Activated CD8-positive, alpha-beta memory T cell treated with anti-CD3 and anti-CD28 coated beads for 1 hour (primary cell): Measurements from ENCODE around the gene SLC25A21.
"Not testable (repeated sequence)": the region's sequence is repeated elsewhere in the genome, so short reads cannot be mapped to it uniquely, and the experiment has no call there.

Experiments used
- DNase-seq, 2 donors: peaks; one replicate each; pipeline ENCODE4 v3.0.0-alpha.2; 2020; ENCODE audit warnings: low read depth in 1 of 2; ENCODE audit errors: extremely low read depth in 1 of 2

SLC25A21 gene

DNA sequence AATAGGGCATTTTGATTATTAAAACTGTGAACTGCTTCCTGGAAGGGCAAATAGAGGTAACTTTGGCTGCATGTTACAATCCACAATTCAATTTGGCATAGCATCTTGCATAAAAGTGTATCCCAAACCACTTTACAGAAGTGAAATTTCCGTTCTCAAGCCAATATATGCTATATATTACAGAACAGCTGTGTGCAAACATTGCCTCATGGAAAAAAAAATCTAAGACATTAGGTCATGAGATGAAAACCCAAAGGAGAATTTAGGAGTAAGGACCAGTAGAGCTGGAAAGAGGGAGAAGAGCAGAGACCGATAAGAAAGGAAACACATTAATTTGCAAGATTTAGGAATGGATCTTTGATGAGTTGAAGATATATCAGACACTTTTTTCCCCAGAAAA is 271.6 kb downstream of the SLC25A21 start:
- no peak for DNase-seq

DNA sequence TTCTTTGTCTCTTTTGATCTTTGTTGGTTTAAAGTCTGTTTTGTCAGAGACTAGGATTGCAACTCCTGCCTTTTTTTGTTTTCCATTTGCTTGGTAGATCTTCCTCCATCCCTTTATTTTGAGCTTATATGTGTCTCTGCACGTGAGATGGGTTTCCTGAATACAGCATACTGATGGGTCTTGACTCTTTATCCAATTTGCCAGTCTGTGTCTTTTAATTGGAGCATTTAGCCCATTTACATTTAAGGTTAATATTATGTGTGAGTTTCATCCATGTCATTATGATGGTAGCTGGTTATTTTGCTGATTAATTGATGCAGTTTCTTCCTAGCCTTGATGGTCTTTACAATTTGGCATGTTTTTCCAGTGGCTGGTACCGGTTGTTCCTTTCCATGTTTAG is 276.1 kb downstream of the SLC25A21 start:
- not testable (repeated sequence) for DNase-seq

DNA sequence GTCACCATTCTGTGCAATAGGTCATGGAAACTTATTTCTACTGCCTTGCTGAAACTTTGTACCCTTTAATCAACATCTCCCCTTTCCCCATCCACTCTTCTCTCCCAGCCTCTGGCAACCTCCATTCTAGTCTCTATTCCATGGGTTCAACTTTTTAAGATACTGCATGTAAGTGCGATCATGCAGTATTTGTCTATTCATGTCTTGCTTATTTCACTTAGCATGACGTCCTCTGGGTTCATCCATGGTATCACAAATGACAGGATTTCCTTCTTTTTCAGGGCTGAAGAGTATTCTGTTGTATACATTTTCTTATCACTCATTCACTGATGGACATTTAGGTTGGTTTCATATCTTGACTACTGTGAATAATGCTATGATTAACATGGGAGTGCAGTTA is 288.4 kb downstream of the SLC25A21 start:
- DNase-seq: no peak

DNA sequence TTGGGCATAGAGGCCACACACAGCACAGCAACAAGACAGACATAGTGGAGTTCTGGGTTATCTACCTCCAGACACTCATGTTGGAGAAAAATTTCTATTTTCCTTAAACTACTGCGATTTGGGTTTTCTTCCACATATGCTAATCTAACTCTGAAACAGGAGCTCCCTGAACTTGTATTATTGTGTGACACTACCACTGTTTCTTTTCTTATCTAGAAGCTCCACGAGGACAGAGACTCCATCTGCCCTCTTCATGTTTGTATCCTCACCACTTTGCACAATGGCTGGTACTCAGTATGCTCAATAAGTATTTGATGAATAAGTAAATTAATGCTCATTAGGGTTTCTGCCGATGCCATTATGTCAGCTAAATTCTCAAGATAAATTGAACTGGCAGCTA is 292.1 kb downstream of the SLC25A21 start:
- DNase-seq: no peak

DNA sequence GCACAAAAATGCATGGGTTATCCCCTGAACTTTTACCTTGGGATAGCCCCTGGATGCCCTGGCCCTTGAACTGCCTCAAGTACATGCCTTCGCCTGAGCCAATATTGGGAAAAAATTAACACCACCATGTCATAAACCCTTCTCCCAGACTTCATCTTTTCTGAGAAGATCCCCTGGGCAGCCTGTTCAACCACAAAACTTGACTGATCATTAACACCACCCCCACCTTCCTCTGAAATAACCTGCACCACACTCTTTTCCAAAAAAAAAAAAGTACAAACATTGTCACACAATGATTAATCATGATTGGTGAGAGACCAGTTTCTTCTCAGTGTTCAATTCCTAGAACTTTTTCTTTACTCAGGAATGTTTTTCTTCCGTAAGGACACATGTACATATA is 292.8 kb downstream of the SLC25A21 start:
- DNase-seq: no peak

DNA sequence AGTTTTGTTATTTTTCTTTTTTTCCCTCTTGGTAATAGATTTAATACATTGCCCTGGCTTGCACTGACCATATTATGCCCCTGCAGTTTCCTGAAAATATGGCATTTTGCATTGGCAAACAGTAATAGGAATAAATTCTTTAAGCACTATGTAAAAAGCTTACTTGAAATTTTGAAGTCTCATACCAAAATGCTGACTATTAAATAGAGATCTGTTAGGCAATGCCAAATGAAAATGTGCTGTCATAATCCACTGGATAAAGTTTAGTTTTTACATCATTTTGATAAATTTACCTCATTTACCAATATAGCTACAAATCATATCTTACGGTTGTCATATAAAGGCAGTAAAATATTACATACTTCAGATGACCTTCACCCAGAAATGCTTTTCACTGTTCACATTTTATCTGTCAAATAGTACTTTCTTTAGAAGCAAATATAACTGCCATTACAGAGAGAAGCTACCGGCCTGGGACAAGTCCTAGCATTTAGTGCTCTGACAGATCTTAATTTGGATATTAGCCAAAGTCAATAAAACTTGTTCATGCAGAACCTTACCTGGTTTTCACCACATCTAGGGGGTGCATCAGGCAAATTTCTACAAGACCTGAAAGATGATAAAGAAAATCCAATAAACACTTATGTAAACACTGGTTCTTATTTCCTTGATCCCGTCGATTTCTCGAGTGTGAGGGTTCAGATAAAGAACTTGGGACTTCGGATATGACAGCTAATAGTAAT is 297.8 kb downstream of the SLC25A21 start:
- no peak for DNase-seq

DNA sequence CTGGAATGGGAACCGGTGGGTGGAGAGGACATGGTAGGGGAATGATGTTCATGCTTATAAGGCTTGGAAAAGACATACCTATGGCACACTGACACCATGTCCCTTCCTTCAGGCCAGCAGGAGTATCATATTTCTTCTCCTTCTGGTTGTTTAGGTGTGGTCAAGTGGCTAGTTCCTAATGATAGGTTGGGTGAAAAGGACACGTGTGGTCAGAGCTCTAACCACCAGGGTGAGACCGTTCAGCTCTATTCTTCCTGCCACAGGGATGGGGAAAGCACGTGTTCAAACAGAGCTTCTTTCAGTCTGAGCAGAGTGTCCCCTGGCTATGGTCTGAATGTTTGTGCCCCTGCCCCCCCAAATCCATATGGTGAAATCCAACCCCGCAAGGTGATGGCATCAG is 301.6 kb downstream of the SLC25A21 start:
- no peak for DNase-seq

DNA sequence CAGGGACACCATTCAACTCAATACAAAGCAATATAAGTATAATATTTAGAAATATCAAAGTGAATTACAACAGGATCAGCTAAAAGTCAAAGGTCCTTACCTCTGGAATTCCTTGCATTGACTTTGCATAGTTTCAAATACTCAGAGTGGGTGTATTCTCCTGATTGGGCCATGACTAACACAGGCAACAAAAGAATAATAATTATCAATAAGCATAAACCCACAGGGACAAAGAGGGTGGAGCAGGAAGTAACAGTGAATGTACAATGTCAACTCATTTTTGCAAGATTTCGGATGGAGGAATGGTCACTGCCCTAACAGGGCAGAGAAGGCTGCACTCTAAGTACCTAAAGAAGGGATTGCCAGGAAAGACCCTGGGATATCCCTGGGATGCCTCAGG is 303.3 kb downstream of the SLC25A21 start:
- no peak for DNase-seq

DNA sequence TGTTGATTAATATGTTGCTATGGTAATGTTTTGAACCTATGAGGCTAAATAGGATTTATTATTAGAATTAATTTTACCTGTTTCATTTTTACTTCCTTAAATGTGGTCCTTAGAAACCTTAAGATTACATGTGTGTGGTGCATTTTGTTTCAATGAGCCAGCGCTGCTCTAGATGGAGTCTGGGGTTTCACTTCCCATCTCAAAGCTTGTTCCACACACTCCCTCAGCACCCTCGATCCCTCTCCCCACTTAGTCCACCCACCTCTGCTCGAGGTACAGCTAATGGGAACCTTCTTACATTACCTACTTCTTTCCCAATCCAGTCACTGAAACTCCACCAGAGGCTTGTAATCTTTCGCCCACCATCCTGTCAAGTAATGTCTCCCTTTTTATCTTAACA is 305.5 kb downstream of the SLC25A21 start:
- no peak for DNase-seq

DNA sequence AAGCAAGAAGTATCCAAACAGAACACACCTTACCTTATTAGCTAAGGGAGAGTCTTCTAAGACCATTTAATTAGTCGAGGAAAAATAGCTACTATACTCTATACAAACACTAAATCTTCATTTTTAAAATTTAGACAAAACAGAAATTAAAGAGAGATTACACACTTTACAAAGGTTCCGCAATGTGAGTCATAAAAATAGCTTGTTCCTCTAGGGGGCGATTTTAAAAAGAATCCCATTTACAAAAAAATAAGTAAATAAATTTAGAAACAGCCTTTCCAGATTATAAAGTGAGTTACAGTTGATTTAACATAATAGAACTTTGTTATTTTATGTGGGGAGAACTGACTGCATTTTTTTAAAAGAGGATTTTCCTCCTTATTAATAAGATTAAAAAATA is 309.1 kb downstream of the SLC25A21 start:
- DNase-seq: no peak

DNA sequence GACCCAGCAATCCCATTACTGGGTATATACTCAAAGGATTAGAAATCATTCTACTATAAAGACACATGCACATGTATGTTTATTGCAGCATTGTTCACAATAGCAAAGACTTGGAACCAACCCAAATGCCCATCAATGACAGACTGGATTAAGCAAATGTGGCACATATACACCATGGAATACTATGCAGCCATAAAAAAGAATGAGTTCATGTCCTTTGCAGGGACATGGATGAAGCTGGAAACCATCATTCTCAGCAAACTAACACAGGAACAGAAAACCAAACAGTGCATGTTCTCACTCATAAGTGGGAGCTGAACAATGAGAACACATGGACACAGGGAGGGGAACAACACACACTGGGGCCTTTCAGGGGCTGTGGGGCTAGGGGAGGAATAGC is 310.2 kb downstream of the SLC25A21 start:
- not testable (repeated sequence) for DNase-seq

DNA sequence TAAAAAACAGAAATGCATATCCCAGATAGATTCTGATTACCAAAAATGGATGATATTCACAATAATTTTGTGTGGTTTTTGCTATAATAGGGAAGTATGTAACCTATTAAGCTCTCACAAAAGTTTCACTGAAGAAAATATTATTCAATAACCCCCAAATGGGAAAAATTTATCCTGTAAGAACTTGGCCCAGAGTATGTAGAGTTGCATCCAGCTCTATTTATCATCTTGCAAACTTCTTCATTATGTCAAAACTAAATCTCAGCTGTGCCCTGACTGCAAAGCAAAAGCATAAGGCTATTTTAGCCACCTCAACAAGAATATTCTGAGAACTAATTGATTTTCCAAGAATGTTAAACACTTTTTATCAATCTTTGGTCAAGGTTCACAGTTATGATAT is 311.6 kb downstream of the SLC25A21 start:
- no peak for DNase-seq

DNA sequence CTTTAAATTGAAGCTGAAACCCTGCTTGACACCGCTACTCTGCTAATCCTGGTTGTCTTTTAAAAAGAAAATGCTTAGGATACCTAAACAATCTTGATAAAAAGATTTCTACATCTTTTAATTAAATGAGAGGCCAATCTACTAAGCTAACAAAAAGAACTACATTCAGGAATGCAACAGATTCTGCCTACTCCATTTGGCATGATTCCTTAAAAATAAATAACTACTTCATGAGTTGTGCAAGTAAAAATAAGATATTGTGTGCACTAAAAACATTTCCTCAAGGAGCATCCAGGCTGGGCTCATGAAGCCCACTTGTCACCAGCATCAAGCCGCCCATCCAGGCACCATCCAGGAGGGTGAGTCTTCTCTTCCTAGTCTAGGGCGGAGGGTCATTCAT is 313.3 kb downstream of the SLC25A21 start:
- no peak for DNase-seq

DNA sequence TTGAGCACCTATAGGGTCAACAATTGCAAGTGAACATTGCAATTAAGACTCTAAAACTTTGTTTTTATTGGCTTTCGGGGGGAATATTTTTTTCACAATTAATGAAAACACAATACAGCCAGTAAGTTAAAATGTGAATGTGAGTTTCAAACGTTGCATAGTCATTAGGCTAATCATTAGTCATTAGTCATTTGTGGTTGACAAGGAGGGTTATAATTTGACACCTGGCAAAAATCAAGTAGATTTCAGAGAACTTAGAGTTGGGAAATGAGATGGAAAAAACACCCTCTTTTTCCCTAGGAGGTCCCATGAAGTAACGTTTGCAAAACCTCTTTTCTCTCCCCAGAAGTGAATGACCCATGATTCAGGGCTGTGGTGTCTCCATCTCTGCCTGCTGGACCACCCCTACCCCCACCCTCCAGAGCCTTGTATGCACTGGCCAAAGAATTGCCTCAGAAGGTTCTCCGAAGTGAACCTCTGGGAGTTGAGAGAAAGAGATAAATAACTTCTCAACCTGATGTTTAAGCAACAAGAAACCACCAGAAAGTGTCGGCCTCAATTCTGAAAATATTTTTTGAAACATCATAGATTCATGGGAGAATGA is 314.5 kb downstream of the SLC25A21 start:
- no peak for DNase-seq

DNA sequence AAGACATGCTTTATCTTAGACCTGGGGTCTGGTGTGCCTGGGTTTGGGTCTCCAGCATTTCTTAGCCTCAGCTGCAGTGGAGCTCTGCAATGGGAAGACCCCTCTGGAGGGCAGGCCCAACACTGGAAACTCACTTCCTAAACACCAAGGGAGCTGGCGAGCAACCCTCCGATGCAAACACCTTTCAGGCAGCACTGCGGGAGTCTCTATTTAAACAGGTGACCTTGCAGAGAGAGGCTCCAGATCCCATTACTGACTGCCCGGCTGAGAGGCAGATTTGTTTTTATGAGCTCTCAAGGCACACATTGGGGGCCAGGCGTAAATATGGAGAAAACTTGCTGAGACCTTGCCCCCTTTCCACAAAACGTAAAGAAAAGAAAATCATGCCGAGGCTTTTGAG is 315.3 kb downstream of the SLC25A21 start:
- no peak for DNase-seq

DNA sequence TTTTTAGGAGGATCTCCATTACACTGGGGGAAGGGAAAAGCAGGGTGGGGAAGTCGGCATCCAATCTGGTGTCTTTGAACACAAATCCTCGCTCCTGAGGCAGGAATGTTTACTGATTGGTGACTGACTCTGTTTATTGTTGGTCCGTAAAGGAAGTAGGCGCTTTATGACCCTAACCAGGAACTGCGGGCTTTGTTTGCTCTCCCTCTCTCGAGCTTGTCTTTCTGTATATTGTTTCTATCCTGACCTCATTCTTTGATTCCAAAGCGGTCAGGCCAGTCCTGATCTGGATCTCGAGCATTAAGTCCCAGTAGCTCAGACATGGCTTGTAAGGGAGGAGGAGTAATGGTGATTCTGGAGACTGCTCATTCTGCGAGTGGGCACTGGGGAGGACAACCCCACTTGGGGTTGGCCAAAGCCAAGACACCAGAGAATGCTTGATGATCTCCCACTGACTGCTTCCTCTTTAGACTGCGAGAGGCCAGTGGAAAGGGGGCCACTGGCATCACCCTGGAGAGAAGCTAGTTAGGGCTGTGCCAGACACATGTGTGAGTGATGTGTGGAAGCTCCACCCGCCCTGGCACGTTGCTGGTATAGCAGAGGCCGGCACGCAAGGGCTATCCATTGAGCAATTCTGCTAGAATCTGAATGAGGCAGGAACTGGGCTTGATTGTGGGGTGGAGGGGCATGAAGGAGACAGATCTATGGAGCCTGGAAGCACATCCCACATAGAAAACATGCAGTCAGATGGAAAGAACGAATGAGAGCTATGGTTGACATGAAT is 316.1 kb downstream of the SLC25A21 start:
- no peak for DNase-seq

DNA sequence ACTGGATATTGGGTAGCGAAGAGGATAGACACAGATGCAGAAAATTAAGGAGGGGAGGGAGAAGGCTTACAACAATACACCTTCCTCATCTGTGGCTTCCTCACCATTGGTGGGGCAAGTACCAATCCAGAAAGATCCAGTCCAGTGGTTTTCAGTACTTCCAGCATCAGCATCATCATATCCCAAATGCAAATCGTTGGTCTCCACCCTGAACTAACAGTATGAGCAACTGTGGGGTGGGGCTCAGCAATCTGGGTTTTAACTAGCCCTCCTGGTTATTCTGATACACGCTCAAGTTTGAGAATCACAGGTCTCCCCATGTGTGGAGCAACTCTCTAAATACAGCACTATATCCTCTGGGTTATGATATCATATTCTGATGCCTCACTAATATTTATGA is 317.0 kb downstream of the SLC25A21 start:
- DNase-seq: no peak

DNA sequence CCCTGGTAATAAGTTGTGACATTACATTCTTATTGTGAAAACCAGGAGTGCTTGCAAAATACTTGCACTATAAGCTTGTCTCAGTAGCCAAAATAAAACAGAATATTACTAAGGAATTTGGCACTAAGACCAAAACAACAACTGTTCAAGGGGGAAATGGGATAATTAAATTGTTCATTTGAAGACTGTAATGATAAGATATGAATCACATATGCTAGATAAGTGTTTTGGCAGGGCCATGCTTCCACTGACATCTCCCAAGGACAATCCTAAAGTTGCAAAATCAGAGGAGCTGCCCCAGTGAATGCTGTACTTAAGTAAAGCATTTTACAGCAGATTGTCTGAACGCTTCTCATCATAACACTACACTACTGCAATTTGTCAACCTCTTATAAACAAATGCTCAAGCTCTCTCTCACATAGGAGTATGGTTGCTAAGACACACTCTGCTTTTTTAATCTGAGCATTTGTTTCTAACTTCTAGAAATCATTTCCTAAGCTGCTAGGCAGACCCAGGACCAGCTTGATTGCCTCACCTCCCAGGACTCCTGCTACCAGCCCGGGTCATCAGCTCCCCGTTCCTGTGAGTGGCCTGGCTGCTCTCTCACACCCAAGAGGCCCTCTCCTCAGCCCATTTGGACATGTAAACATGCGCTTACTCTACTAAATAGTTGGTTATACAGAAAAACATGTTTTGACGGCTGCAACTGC is 319.3 kb downstream of the SLC25A21 start:
- no peak for DNase-seq

DNA sequence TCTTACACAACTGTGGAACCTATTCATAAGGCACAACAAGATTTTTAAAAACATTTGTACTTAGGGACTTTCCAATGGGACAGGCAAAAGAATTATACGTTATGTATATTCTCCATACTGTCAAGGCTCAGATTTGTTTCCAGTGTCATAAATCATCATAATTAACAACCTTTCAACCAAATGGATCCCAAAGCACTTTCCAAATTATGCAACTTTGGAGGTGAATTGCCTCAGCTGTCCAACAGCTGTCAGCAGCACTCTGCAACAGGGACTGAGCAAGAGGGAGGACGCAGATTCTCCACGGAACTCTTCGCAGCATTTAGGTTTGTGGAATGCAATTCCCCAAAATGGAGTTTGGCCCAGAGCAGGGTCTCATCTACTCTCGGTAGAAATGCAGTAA is 324.2 kb downstream of the SLC25A21 start:
- no peak for DNase-seq

DNA sequence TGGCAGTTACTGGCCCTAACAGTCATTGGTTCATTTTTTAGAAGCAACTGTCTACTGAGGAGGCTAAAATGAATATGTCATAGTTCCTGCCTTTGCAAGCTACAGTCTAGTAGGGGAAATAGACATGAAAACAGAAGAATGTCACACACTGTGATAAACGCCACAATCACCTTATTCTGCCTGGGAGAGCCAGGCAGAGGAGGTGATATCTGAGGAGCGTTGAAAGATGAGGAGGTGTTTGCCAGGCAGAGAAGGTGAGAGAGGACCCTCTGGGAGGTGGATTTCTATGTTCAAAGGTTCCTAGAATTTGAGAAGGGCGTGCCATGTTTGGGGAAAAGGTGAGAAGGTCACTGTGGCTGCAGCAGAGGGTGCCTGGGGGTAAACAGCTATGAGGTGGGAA is 325.0 kb downstream of the SLC25A21 start:
- no peak for DNase-seq

DNA sequence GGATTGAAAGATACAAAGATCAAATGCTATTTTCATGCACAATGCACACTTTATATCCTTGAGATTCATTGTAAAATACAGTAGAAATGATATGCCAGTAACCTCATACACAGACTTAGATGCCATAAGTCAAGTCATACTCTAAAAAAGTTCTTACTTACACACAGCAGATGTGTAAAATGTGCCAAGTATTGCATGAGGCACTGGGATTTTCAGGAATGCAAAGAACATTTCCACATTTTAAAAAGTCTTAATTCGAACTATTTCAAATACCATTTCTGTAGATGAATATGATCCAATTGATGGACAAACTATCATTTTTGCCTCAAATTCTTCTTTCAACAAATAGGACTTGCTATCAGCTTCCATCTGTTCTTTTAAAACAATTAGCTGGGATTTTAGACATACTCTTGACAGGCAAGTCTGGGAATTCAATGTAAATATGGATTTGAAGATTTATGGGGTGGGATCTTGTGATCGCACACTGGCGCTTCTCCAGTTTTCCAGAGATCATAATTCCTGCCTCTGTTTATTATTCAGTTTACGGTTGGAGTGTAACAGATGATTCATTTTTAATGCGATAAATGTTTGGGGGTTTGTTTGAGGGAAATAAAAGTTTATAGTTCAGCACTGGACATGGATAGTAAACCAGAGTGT is 326.9 kb downstream of the SLC25A21 start:
- no peak for DNase-seq
